Skeletal muscle tissue (tissue), 4 donors: Measurements from ENCODE around the gene GFER. TPM values are rescaled to one million over a fixed set of nuclear protein-coding genes. Genes with fewer than 3 reads are reported as not detected.

Experiments used
- H3K27ac ChIP-seq: one replicate; pipeline ENCODE4 v1.7.0; 2013; ENCODE audit warnings: mild to moderate bottlenecking, low read depth, low read length, inconsistent platforms
- H3K27me3 ChIP-seq, 3 donors: one replicate each; pipeline ENCODE4 v1.7.0; 2013; ENCODE audit warnings: low read length in 3 of 3; ENCODE audit not compliant: control insufficient read depth in 3 of 3, insufficient read depth in 3 of 3
- H3K36me3 ChIP-seq, 3 donors: one replicate each; pipeline ENCODE4 v1.7.0; 2013; ENCODE audit warnings: low read length in 3 of 3; ENCODE audit not compliant: control insufficient read depth in 3 of 3, insufficient read depth in 3 of 3
- H3K4me1 ChIP-seq, 3 donors: one replicate each; pipeline ENCODE4 v1.7.0; 2013; ENCODE audit warnings: low read length in 3 of 3, mild to moderate bottlenecking in 3 of 3; ENCODE audit not compliant: control insufficient read depth in 3 of 3, insufficient read depth in 3 of 3
- H3K4me3 ChIP-seq, 3 donors: one replicate each; pipeline ENCODE4 v1.7.0; 2013; ENCODE audit warnings: low read length in 3 of 3
- H3K9ac ChIP-seq, 3 donors: one replicate each; pipeline ENCODE4 v1.7.0; 2013; ENCODE audit warnings: low read length in 3 of 3, mild to moderate bottlenecking in 3 of 3, moderate library complexity in 2 of 3, low read depth in 1 of 3
- H3K9me3 ChIP-seq, 3 donors: one replicate each; pipeline ENCODE4 v1.7.0; 2013; ENCODE audit warnings: low read length in 3 of 3; ENCODE audit not compliant: control insufficient read depth in 3 of 3
- total RNA-seq: library from RNA; depleted of rRNA; stranded (reverse); fragments of >200 nt; gene quantifications from one replicate; pipeline ENCODE4 v1.2.3, GENCODE V29; 2014
- donor health status: Osteomylitis.

The GFER gene
- total RNA-seq, 1 donor from 2014 or later, result 4.7 TPM

DNA sequence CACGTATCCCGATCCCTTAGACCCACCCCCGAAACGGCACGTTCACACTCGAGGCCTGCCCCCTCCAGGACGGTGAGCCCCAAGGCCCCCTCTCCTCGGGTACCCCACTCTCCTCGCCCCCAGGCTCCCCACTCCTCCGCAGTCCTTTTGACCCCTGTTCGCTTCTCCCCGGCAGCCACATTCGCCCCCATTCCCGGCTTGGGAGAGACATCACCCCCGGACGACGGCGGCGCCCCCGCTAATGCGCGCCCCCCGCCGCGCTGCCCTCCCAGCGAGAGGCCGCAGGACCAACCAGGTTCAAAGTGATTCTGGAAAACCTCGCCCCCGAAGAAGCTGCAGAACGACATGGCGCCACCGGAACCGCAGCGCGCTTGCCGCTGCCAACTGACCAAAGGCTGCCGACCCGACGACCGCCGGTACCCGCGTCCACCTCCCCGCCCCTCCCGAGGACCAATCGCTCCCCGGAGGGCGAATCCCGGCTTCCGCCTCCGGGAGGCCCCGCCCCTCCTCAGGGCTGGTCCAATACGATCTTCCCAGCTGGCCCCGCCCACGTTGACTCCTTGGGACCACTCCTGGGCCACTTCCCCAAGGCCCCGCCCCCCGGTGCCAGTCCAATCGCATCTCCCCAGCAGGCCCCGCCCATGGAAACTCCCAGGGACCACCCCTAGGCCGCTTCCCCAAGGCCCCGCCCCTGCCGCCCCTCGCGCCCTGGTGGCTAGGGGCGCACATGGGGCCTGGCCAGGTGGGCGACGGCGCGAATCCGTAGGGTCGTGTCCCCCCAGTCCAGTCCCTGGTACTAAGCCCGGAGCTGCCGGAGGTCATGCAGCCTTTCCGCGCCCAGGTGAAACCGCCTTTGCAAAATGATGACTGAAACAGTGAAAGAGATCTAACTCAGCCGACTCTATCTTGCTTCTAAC lies 40.9 kb upstream of the GFER start, which contains the start of gene MSRB1:
MSRB1 (minus strand) TSS at position 390 of the 917 bp plus-strand sequence; CDS start at position 347, 43 bp downstream.
- H3K9me3 ChIP-seq, result no peaks in the 10 kb centered on the region
- peaks cover 65 to 88% (median 70%) of the 10 kb centered on the region in 3 donors for H3K4me1 ChIP-seq
- peak within 1 kb of the TSS; percentile 90 to 97 (median 96) for H3K9ac ChIP-seq
- peak within 1 kb of the TSS; percentile 78 to 92 (median 87) for H3K4me3 ChIP-seq
- H3K27ac ChIP-seq, result peak within 1 kb of the TSS; percentile 97
- H3K27me3 ChIP-seq, result no peaks in the 10 kb centered on the region
- peaks cover 32 to 35% (median 33%) of the 10 kb centered on the region in 3 donors for H3K36me3 ChIP-seq

DNA sequence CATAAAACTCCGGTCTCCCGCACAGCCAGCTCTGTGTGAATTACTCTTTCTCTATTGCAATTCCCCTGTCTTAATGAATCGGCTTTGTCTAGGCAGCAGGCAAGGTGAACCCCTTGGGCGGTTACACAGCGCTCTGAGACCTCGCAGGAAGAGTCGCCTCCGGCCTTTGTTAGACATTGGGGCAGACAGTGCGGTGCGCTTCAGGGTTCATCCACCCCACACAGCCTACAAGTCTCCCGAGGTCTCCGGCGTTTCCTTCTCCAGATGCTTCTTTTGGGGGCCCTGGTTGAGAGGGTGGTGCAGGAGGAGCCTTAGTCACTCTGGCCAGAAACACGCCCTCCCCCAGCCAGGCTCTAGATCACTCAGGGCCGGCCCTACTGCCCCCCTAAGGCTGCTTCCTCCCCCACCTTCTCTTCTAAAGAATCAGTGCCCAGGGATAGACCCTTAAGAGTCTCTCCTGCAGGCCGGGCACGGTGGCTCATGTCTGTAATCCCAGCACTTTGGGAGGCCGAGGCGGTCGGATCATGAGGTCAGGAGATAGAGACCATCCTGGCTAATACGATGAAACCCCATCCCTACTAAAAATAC lies 39.3 kb upstream of the GFER start:
- Histone ChIP-seq H3K4me3 (peak overlapping the region in 1 of 3 donors; percentile 14), H3K27ac (peak overlapping the region; percentile 97), H3K9ac (peak overlapping the region in 1 of 3 donors; percentile 45), H3K27me3 (no peaks in the 10 kb centered on the region), H3K36me3 (peaks cover 18 to 21% (median 18%) of the 10 kb centered on the region in 3 donors), H3K4me1 (peaks cover 65 to 80% (median 79%) of the 10 kb centered on the region in 3 donors), H3K9me3 (no peaks in the 10 kb centered on the region)

- H3K36me3 ChIP-seq, result peaks cover 12 to 13% (median 13%) of the 10 kb centered on the region in 3 donors
- no peaks in the 10 kb centered on the region for H3K9me3 ChIP-seq
- H3K4me1 ChIP-seq, result peaks cover 65 to 82% (median 79%) of the 10 kb centered on the region in 3 donors
- no peaks in the 10 kb centered on the region for H3K27me3 ChIP-seq
- peak overlapping the region; percentile 10 to 73 (median 45) for H3K9ac ChIP-seq
- H3K4me3 ChIP-seq, result no peak overlapping the region
- peak overlapping the region; percentile 97 for H3K27ac ChIP-seq
Measured at GRCh38 chr16:1945559-1946391, 38.2 kb upstream of the GFER start.

DNA sequence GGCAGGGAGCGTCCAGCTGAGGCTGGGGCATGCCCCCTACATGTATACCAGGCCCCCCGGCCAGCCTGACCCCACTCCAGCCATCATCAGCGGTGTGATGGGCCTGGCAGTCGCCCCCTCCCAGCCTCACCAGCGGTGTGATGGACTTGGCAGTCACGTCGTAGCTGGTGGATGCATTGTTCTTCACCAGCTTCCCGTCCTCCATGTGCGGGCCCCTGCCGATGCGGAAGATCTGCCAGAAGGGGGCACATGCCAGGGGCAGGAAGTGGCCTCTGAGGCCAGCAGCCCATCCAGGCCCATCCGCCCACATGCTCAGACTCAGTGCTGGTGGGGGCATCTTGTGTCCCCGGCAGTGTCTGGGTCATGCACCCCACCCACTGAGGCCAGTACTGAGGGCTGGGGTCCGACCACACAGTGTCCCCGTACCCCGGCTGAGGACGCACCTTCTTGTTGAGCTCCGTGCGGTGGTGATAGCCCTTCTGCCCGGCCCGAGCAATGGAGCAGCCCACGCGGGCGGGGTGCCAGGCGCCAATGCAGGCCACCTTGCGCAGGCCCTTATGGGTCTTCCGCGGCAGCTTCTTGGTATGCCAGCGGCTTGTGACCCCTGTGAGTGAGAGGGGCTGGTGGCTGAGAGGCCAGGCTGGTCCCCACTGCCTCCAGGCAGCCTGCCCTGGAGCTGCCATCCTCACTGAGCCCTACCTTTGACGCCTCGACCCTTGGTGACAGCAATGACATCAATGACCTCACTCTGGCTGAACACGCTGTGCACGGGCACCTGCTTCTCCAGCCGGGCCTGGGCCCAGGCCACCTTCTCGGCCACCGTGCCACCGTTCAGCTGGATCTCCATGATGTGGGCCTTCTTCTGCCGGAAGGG lies 37.3 kb upstream of the GFER start:
- no peaks in the 10 kb centered on the region for H3K27me3 ChIP-seq
- peak overlapping the region in 2 of 3 donors; percentile 29 to 36 for H3K4me3 ChIP-seq
- no peaks in the 10 kb centered on the region for H3K9me3 ChIP-seq
- H3K4me1 ChIP-seq, result peaks cover 61 to 79% (median 76%) of the 10 kb centered on the region in 3 donors
- H3K36me3 ChIP-seq, result peaks cover 10 to 13% (median 11%) of the 10 kb centered on the region in 3 donors
- H3K27ac ChIP-seq, result peak overlapping the region; percentile 97
- H3K9ac ChIP-seq, result peak overlapping the region in 2 of 3 donors; percentile 22 to 73

DNA sequence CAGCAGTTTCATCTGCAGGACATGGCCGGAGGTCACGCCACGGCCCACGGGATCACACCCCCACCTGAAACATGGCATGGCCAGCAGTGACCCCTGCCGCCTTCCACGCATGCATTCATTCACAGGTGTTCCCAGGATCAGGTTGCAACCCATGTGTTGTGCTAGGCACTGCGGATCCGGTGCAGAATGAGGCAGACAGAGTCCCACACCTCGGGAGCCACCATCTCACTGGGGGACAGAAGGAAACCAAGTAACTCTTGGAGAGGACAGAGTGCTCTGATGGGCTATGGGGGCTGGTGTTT lies 36.7 kb upstream of the GFER start:
- Histone ChIP-seq H3K27me3 (no peaks in the 10 kb centered on the region), H3K36me3 (peaks cover 10 to 15% (median 11%) of the 10 kb centered on the region in 3 donors), H3K27ac (peak overlapping the region; percentile 40), H3K4me1 (peaks cover 55 to 76% (median 71%) of the 10 kb centered on the region in 3 donors), H3K4me3 (peak overlapping the region in 2 of 3 donors; percentile 29 to 36), H3K9me3 (no peaks in the 10 kb centered on the region), H3K9ac (peak overlapping the region in 2 of 3 donors; percentile 22 to 73)

- Histone ChIP-seq H3K4me1 (peaks cover 54 to 76% (median 63%) of the 10 kb centered on the region in 3 donors), H3K4me3 (no peak overlapping the region), H3K27ac (peak overlapping the region; percentile 93), H3K9me3 (no peaks in the 10 kb centered on the region), H3K27me3 (no peaks in the 10 kb centered on the region), H3K9ac (peak overlapping the region in 1 of 3 donors; percentile 83), H3K36me3 (peaks cover 15 to 17% (median 15%) of the 10 kb centered on the region in 3 donors)
Measured at GRCh38 chr16:1949507-1949906, 34.5 kb upstream of the GFER start.

- Histone ChIP-seq H3K27ac (peak overlapping the region; percentile 93), H3K9ac (peak overlapping the region; percentile 23 to 83 (median 61)), H3K4me3 (peak overlapping the region in 2 of 3 donors; percentile 22 to 31)
Measured at GRCh38 chr16:1950047-1950446, 33.9 kb upstream of the GFER start.

GRCh38 chr16:1950559-1950958 lies 33.4 kb upstream of the GFER start:
- Histone ChIP-seq H3K9ac (peak overlapping the region; percentile 59 to 83 (median 65)), H3K27me3 (no peaks in the 10 kb centered on the region), H3K36me3 (peaks cover 12 to 15% (median 13%) of the 10 kb centered on the region in 3 donors), H3K4me3 (peak overlapping the region; percentile 44 to 54 (median 48)), H3K27ac (peak overlapping the region; percentile 93), H3K9me3 (no peaks in the 10 kb centered on the region), H3K4me1 (peaks cover 49 to 71% (median 59%) of the 10 kb centered on the region in 3 donors)

More at GRCh38 chr16:1950047-1950446, 33.9 kb upstream of the GFER start:
- H3K27me3 ChIP-seq, result no peaks in the 10 kb centered on the region
- H3K4me1 ChIP-seq, result peaks cover 53 to 76% (median 62%) of the 10 kb centered on the region in 3 donors
- peaks cover 15 to 16% (median 15%) of the 10 kb centered on the region in 3 donors for H3K36me3 ChIP-seq
- no peaks in the 10 kb centered on the region for H3K9me3 ChIP-seq
